Testis (tissue), 2 donors: Measurements from ENCODE around the gene VPS52.

Experiments
- POLR2A ChIP-seq: fragments of 450-650 bp; IDR thresholded peaks from one replicate; pipeline ENCODE4 v1.6.1; 2017; ENCODE audit warnings: antibody characterized with exemption, mild to moderate bottlenecking, moderate library complexity
- TF ChIP-seq, protein P1 (sequence below), 3 experiments: fragments of 450-650 bp in 2 of 3; fragments of 200-600 bp in 1 of 3; sonication (generic) in 1 of 3; IDR thresholded peaks; one replicate each; pipeline ENCODE4 v1.5.1; 2016 to 2019; ENCODE audit warnings: antibody characterized with exemption in 3 of 3, mild to moderate bottlenecking in 2 of 3, moderate library complexity in 1 of 3

DNA sequence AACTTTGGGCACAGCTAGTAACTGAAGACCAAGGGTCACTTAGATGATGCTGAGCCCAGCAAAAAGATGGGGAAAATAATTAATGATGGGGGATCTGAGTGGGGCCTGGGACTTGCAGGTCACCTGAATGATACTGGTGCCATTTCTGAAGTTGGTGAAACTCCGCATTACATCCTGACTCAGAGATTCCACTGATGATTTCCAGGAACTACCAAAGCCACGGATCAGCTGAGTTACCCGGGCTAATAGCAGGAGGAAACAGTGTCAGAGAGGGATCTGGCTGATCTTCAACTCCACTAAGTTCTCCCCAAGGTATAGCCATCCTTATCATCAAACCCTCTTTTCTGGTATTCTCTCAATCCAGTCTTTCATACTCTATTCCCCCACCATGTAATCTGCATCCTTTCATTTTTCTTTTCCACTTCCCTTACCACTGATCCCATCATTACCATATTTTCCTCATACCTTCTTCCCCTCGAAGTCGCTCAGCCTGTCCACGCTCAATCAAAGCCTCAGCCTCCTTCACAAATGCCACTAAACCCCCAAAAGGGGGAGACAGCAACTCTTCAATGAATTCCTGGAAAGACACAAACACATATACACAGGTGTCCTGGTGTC, 20.2 kb downstream of the VPS52 start:
- TF ChIP-seq, protein P1, sequence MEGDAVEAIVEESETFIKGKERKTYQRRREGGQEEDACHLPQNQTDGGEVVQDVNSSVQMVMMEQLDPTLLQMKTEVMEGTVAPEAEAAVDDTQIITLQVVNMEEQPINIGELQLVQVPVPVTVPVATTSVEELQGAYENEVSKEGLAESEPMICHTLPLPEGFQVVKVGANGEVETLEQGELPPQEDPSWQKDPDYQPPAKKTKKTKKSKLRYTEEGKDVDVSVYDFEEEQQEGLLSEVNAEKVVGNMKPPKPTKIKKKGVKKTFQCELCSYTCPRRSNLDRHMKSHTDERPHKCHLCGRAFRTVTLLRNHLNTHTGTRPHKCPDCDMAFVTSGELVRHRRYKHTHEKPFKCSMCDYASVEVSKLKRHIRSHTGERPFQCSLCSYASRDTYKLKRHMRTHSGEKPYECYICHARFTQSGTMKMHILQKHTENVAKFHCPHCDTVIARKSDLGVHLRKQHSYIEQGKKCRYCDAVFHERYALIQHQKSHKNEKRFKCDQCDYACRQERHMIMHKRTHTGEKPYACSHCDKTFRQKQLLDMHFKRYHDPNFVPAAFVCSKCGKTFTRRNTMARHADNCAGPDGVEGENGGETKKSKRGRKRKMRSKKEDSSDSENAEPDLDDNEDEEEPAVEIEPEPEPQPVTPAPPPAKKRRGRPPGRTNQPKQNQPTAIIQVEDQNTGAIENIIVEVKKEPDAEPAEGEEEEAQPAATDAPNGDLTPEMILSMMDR (IDR thresholded peaks at IDR 0.05), result no peak
- no peak for TF ChIP-seq POLR2A
